ENCODE data around the gene FUOM.

- no peak for TF ChIP-seq HMGA2 (CRISPR knock-in tag; IDR thresholded peaks at IDR 0.05)
- no peak for TF ChIP-seq CTCF (IDR thresholded peaks at IDR 0.05)
Measured at GRCh38 chr10:133391249-133391635, 33.4 kb upstream of the FUOM start.

Measured in WTC11 (cell line).